ENCODE results near the gene CGA.

DNA sequence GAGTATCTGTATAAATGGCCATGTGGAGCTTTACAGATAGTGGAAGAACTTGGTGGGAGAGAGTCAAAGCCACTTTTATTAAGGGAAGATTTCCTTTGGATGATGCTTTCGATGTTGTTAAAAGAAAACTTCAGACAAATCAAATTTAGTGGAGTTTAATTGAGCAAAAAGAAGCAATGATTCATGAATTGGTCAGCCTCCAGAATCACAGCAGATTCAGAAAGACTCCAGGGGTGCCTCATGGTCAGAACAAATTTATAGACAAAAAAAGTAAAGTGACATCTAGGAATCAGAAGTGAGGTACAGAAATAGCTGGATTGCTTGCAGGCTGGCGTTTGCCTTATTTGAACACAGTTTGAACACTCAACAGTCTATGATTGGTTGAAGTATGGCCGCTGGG, 5.3 kb upstream of the CGA start:
- TF ChIP-seq, protein P1, sequence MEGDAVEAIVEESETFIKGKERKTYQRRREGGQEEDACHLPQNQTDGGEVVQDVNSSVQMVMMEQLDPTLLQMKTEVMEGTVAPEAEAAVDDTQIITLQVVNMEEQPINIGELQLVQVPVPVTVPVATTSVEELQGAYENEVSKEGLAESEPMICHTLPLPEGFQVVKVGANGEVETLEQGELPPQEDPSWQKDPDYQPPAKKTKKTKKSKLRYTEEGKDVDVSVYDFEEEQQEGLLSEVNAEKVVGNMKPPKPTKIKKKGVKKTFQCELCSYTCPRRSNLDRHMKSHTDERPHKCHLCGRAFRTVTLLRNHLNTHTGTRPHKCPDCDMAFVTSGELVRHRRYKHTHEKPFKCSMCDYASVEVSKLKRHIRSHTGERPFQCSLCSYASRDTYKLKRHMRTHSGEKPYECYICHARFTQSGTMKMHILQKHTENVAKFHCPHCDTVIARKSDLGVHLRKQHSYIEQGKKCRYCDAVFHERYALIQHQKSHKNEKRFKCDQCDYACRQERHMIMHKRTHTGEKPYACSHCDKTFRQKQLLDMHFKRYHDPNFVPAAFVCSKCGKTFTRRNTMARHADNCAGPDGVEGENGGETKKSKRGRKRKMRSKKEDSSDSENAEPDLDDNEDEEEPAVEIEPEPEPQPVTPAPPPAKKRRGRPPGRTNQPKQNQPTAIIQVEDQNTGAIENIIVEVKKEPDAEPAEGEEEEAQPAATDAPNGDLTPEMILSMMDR (IDR thresholded peaks at IDR 0.05): no peak
- no peak for TF ChIP-seq EZH2 (IDR thresholded peaks at IDR 0.05; ENCODE audit: borderline replicate concordance, insufficient read depth, low read depth, low read length, poor library complexity, severe bottlenecking)
